Mononuclear cell (primary cell): ENCODE measurements around the gene TMEM14A. TPM values are rescaled to one million over a fixed set of nuclear protein-coding genes. Genes with fewer than 3 reads are reported as not detected.

Experiments used
- H3K27me3 ChIP-seq: 2 replicates; pipeline ENCODE4 v1.6.0; 2011; ENCODE audit warnings: low read length, control low read depth; ENCODE audit not compliant: insufficient read depth
- H3K4me1 ChIP-seq: 2 replicates; pipeline ENCODE4 v1.5.1; 2011; ENCODE audit warnings: mild to moderate bottlenecking, low read length, control low read depth; ENCODE audit not compliant: insufficient read depth
- H3K4me3 ChIP-seq: 2 replicates; pipeline ENCODE4 v1.5.1; 2011; ENCODE audit warnings: mild to moderate bottlenecking, low read length, moderate library complexity
- H3K9me3 ChIP-seq: 2 replicates; pipeline ENCODE4 v1.5.1; 2011; ENCODE audit warnings: low read depth, mild to moderate bottlenecking, control low read depth, low read length
- total RNA-seq: library from RNA; depleted of rRNA; stranded (reverse); fragments of >200 nt; gene quantifications from one replicate; pipeline ENCODE4 v1.2.3, GENCODE V29; 2012

TMEM14A gene
- 2.9 TPM for total RNA-seq

- Histone ChIP-seq H3K9me3 (no peaks in the 10 kb centered on the region), H3K27me3 (peaks cover 16% of the 10 kb centered on the region), H3K4me1 (peaks cover 18% of the 10 kb centered on the region), H3K4me3 (peak within 1 kb of the TSS; percentile 57)
Measured at GRCh38 chr6:52670502-52671409, at the start of gene TMEM14A. Gene TMEM14A, plus strand, starts transcription at chr6:52671113. Its CDS starts 5,990 bp downstream, at chr6:52677103.

DNA sequence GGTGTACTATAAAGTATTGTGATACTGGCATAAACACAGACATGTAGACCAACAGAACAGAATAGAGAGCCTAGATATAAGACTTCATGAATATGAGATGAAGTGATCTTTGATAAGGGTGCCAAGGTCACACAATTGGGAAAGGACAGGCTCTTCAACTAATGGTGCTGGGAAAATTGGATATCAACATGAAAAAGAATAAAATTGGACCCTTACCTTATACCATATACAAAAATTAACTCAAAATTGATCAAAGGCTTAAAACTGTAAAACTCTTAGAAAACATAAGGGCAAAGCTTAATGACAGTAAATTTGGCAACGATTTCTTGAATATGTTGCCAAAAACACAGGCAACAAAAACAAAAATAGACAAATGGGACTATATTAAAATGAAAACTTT lies 49.3 kb upstream of the TMEM14A start:
- Histone ChIP-seq H3K27me3 (no peaks in the 10 kb centered on the region), H3K4me3 (no peak overlapping the region), H3K9me3 (no peaks in the 10 kb centered on the region), H3K4me1 (no peaks in the 10 kb centered on the region)

DNA sequence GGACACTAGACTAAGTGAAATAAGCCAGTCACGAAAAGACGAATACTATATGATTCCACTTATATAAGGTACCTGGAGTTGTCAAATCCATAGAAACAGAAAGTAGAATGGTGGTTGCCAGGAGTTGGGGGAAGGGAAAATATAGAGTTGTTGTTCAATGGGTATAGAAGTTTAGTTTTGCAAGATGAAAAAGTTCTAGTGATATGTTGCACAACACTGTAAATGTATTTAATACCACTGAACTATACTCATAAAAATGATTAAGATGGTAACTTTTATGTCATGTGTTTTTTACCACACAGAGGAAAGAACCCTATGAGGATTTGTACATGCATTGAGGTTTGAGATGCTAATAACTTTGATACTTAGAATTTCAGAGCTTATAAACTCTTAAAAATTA lies 48.1 kb upstream of the TMEM14A start:
- Histone ChIP-seq H3K4me1 (no peaks in the 10 kb centered on the region), H3K27me3 (no peaks in the 10 kb centered on the region), H3K9me3 (no peaks in the 10 kb centered on the region), H3K4me3 (no peak overlapping the region)

GRCh38 chr6:52632011-52632410 lies 38.9 kb upstream of the TMEM14A start:
- Histone ChIP-seq H3K4me1 (no peaks in the 10 kb centered on the region), H3K4me3 (no peak overlapping the region), H3K9me3 (no peaks in the 10 kb centered on the region), H3K27me3 (no peaks in the 10 kb centered on the region)

DNA sequence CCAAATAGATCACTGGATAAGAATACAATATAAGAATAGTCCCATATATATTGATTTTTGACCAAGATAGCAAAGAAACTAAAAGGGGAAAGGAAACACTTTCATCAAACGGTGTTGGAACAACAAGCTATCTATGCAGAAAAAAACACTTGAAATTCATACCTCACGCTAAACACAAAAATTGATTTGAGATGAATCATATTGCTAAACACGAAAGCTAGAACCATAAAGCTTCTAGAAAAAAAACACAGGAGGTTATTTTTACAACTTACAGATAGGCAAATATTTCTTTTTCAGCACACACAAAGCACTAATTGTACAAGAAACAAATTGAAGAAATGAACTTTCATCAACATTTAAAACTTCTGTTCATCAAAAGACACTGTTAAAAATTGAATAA lies 36.7 kb upstream of the TMEM14A start:
- no peaks in the 10 kb centered on the region for H3K27me3 ChIP-seq
- no peaks in the 10 kb centered on the region for H3K4me1 ChIP-seq
- no peak overlapping the region for H3K4me3 ChIP-seq
- no peaks in the 10 kb centered on the region for H3K9me3 ChIP-seq

- no peaks in the 10 kb centered on the region for H3K27me3 ChIP-seq
- H3K4me1 ChIP-seq, result no peaks in the 10 kb centered on the region
- H3K4me3 ChIP-seq, result no peak overlapping the region
- H3K9me3 ChIP-seq, result no peaks in the 10 kb centered on the region
Measured at GRCh38 chr6:52635049-52635577, 35.8 kb upstream of the TMEM14A start.

DNA sequence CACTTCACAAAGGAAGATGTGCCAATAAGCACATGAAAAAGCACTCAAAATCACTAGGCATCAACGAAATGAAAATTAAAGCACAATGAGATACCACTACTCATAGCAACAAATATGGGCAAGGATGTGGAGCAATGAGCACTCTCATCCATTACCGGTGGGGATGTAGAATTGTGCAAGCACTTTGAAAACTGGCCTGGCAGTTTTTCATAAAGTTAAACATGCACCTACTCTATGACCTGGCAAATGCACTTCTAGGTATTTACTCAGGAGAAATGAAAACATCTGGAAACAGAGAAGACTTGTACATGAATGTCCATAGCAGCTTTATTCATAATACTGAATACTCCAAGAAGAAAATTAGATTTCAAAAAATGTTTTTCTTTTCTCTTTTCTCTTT lies 34.1 kb upstream of the TMEM14A start:
- Histone ChIP-seq H3K4me3 (no peak overlapping the region), H3K9me3 (no peaks in the 10 kb centered on the region), H3K27me3 (no peaks in the 10 kb centered on the region), H3K4me1 (no peaks in the 10 kb centered on the region)

GRCh38 chr6:52639493-52639892 lies 31.4 kb upstream of the TMEM14A start:
- Histone ChIP-seq H3K4me1 (no peaks in the 10 kb centered on the region), H3K27me3 (no peaks in the 10 kb centered on the region), H3K9me3 (no peaks in the 10 kb centered on the region), H3K4me3 (no peak overlapping the region)

DNA sequence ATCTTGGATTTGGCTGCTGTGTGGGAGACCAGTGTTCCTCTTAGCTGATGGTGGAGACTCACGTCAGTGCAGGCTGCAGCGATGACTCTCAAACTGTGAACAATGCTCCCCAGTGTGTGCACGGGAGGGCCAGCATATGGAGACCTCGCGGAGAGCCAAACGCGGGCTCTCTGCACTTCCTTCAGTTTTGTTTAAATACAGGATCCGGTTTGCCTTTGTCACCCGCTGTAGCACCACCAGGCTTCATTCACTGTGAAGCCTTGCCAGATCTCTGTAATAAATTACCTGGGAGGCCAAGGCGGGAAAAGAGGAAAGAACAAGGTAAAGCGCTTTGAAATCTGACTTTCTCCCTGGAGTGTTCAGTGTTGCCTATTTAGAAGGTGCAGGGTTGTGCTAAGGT lies 30.7 kb upstream of the TMEM14A start:
- H3K4me1 ChIP-seq, result no peaks in the 10 kb centered on the region
- H3K9me3 ChIP-seq, result no peaks in the 10 kb centered on the region
- no peaks in the 10 kb centered on the region for H3K27me3 ChIP-seq
- no peak overlapping the region for H3K4me3 ChIP-seq

- Histone ChIP-seq H3K4me1 (no peaks in the 10 kb centered on the region), H3K4me3 (no peak overlapping the region), H3K9me3 (no peaks in the 10 kb centered on the region), H3K27me3 (no peaks in the 10 kb centered on the region)
Measured at GRCh38 chr6:52640916-52641315, 30.0 kb upstream of the TMEM14A start.

DNA sequence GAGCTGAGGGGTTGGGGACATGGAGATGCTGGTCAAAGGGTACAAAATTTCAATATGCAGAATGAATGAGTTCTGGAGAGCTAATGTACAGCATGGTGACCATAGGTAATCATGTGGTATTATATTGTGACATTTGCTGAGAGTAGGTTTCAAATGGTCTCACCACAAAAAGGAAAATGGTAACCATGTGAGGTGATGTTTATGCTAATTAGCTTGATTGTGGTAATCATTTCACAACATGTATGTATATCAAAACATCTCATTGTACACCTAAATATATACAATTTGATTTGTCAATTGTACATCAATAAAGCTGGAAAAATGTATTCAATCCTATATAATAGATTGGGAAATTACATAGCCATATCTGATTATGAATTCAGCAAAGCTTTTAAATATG lies 29.5 kb upstream of the TMEM14A start:
- H3K9me3 ChIP-seq, result no peaks in the 10 kb centered on the region
- no peaks in the 10 kb centered on the region for H3K27me3 ChIP-seq
- no peak overlapping the region for H3K4me3 ChIP-seq
- no peaks in the 10 kb centered on the region for H3K4me1 ChIP-seq

- Histone ChIP-seq H3K9me3 (no peaks in the 10 kb centered on the region), H3K4me1 (no peaks in the 10 kb centered on the region), H3K27me3 (no peaks in the 10 kb centered on the region), H3K4me3 (no peak overlapping the region)
Measured at GRCh38 chr6:52641826-52642225, 29.1 kb upstream of the TMEM14A start.

GRCh38 chr6:52642368-52642767 lies 28.5 kb upstream of the TMEM14A start:
- Histone ChIP-seq H3K9me3 (no peaks in the 10 kb centered on the region), H3K4me1 (no peaks in the 10 kb centered on the region), H3K27me3 (no peaks in the 10 kb centered on the region), H3K4me3 (no peak overlapping the region)

GRCh38 chr6:52643158-52643557 lies 27.8 kb upstream of the TMEM14A start:
- Histone ChIP-seq H3K27me3 (no peaks in the 10 kb centered on the region), H3K4me1 (no peaks in the 10 kb centered on the region), H3K4me3 (no peak overlapping the region), H3K9me3 (no peaks in the 10 kb centered on the region)

DNA sequence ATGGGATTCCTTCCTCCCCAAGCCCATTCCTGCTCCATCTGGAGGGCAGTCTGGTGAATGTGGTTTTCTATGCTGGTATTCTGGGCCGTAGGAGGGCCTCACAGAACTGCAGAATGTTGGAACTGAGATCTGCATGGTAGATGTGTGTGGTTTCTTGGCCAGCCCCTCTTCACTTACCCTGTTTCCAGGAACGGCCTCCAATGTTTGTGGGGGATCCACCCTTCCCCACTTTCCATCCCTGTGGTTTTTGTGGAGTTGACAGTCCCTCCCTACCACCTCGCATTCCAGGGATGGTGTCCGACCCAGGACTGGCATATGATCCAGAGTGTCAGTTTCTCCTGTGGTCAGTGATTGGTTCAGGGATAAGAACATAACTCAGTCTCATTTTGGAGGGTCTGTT lies 26.7 kb upstream of the TMEM14A start:
- no peaks in the 10 kb centered on the region for H3K27me3 ChIP-seq
- no peaks in the 10 kb centered on the region for H3K9me3 ChIP-seq
- H3K4me1 ChIP-seq, result no peaks in the 10 kb centered on the region
- H3K4me3 ChIP-seq, result no peak overlapping the region

- peaks cover 3% of the 10 kb centered on the region for H3K27me3 ChIP-seq
- no peak overlapping the region for H3K4me3 ChIP-seq
- no peaks in the 10 kb centered on the region for H3K4me1 ChIP-seq
- no peaks in the 10 kb centered on the region for H3K9me3 ChIP-seq
Measured at GRCh38 chr6:52645976-52646375, 24.9 kb upstream of the TMEM14A start.
